ENCODE measurements around the gene RELN.

RELN gene

DNA sequence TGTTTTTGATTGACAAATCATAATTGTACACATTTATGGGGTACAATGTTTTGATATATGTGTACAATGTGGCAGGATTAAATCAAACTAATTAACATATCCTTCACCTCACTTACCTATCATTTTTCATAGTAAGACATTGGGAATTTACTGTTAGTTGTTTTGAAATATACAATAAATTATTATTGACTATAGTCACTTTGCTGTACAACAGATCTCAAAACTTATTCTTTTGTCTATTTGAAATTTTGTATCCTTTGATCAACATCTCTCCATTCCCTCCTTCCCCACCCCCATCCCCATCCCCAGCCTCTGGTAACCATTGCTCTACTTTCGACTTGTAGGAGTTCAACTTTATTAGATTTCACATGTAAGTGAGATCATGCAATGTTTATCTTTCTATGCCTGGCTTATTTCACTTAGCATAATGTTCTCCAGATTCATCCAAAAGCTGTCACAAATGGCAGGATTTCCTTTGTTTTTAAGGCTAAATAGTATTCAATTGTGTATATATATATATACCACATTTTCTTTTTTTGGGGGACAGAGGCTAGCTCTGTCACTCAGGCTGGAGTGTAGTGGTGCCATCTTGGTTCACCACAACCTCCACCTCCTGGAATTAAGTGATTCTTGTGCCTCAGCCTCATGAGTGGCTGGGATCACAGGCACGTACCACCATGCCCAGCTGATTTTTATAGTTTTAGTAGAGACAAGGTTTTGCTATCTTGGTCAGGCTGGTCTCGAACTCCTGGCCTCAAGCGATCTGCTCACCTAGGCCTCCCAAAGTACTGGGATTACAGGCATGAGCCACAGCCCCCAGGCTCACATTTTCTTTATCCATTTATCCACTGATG is 520.1 kb downstream of the RELN start:
- no peaks in the 10 kb centered on the region for H3K9me3 ChIP-seq
- H3K36me3 ChIP-seq: no peaks in the 10 kb centered on the region
- H3K27me3 ChIP-seq: peaks cover 37% of the 10 kb centered on the region
- no peak overlapping the region for H3K27ac ChIP-seq
- no peak overlapping the region for H3K4me3 ChIP-seq (ENCODE audit: low read depth in 1 of 2, low read length in 1 of 2)
- no peaks in the 10 kb centered on the region for H3K4me1 ChIP-seq (ENCODE audit: control insufficient read depth in 1 of 2, insufficient read depth in 1 of 2, low read depth in 1 of 2, low read length in 1 of 2)
- TF ChIP-seq, protein P1, sequence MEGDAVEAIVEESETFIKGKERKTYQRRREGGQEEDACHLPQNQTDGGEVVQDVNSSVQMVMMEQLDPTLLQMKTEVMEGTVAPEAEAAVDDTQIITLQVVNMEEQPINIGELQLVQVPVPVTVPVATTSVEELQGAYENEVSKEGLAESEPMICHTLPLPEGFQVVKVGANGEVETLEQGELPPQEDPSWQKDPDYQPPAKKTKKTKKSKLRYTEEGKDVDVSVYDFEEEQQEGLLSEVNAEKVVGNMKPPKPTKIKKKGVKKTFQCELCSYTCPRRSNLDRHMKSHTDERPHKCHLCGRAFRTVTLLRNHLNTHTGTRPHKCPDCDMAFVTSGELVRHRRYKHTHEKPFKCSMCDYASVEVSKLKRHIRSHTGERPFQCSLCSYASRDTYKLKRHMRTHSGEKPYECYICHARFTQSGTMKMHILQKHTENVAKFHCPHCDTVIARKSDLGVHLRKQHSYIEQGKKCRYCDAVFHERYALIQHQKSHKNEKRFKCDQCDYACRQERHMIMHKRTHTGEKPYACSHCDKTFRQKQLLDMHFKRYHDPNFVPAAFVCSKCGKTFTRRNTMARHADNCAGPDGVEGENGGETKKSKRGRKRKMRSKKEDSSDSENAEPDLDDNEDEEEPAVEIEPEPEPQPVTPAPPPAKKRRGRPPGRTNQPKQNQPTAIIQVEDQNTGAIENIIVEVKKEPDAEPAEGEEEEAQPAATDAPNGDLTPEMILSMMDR (IDR thresholded peaks at IDR 0.05): no peak

DNA sequence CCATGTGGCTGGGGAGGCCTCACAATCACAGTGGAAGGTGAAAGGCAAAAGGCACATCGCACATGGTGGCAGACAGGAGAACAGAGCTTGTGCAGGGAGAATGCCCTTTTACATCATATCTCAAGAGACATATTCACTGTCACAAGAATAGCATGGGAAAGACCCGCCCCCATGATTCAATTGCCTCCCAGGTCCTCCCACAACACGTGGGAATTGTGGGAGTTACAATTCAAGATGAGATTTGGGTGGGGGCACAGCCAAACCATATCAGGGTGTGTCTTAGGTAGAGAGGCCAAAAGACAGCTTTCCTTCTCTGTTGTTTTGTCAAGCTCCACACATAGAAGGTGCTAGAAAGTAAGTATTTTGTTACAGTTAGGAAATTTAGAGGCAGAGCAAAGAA is 522.6 kb downstream of the RELN start:
- Histone ChIP-seq H3K4me1 (ENCODE audit: control insufficient read depth in 1 of 2, insufficient read depth in 1 of 2, low read depth in 1 of 2, low read length in 1 of 2) (no peaks in the 10 kb centered on the region), H3K27me3 (peaks cover 15% of the 10 kb centered on the region), H3K4me3 (ENCODE audit: low read depth in 1 of 2, low read length in 1 of 2) (no peak overlapping the region), H3K9me3 (no peaks in the 10 kb centered on the region), H3K27ac (no peak overlapping the region), H3K36me3 (no peaks in the 10 kb centered on the region)
- TF ChIP-seq, protein P1 (IDR thresholded peaks at IDR 0.05): no peak

DNA sequence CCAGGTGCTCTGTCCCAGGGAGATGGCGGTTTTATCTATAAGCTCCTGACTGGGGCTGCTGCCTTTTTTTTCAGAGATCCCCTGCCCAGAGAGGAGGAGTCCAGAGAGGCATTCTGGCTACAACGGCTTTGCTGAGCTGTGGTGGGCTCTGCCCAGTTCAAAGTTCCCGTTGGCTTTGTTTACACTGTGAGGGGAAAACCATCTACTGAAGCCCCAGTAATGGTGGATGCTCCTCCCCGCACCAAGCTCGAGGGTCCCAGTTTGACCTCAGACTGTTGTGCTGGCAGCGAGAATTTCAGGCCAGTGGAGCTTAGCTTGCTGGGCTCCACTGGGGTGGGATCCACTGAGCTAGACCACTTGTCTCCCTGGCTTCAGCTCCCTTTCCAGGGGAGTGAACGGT is 527.1 kb downstream of the RELN start:
- Histone ChIP-seq H3K4me1 (ENCODE audit: control insufficient read depth in 1 of 2, insufficient read depth in 1 of 2, low read depth in 1 of 2, low read length in 1 of 2) (no peaks in the 10 kb centered on the region), H3K9me3 (no peaks in the 10 kb centered on the region), H3K36me3 (no peaks in the 10 kb centered on the region), H3K4me3 (ENCODE audit: low read depth in 1 of 2, low read length in 1 of 2) (no peak overlapping the region), H3K27me3 (peaks cover 4% of the 10 kb centered on the region), H3K27ac (no peak overlapping the region)
- TF ChIP-seq, protein P1 (IDR thresholded peaks at IDR 0.05): no peak

DNA sequence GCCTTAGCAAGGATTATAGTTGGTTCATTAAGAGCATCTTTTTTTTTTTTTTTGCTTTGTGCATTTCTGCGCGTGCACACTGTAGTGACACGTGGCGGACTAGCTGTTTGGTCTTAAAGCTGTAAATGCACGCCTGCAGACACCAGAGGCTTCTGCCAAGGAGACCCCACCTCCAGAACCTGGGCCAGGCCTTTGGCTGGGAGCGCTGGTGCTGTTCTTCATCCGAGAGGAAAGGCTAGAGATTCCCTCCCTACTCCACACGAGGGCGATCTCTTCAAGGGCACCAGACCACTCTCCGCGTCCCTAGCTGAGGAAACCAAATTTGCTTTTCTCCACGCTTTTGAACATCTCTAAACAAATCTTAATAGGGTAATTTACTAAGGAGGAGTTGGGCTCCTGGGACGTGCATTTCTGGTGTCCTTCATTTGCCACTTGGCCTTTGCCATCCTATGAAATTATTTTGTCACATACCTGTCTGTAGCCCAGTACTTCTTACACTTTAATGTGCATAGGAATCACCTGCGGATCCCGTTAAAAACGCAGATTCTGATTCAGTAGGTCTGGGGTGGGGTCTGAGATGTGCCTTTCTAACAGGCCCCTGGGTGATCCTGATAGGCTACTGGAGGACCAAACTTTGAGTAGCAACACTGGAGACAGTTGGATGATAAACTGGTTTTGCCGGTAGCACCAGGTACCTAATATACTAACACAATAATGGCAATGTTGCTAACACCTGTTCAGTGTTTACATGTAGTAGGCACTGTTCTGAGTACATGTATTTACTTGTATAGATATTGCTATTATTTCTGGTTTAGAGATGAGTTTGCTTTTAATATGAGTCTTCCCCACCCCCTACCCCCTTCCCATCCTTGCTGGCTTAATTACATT is 542.1 kb downstream of the RELN start:
- Histone ChIP-seq H3K9me3 (no peaks in the 10 kb centered on the region), H3K4me3 (ENCODE audit: low read depth in 1 of 2, low read length in 1 of 2) (no peak overlapping the region), H3K27me3 (peaks cover 73% of the 10 kb centered on the region), H3K36me3 (no peaks in the 10 kb centered on the region), H3K4me1 (ENCODE audit: control insufficient read depth in 1 of 2, insufficient read depth in 1 of 2, low read depth in 1 of 2, low read length in 1 of 2) (peaks cover 4 to 10% of the 10 kb centered on the region in 2 experiments), H3K27ac (no peak overlapping the region)
- TF ChIP-seq, protein P1 (IDR thresholded peaks at IDR 0.05): no peak

DNA sequence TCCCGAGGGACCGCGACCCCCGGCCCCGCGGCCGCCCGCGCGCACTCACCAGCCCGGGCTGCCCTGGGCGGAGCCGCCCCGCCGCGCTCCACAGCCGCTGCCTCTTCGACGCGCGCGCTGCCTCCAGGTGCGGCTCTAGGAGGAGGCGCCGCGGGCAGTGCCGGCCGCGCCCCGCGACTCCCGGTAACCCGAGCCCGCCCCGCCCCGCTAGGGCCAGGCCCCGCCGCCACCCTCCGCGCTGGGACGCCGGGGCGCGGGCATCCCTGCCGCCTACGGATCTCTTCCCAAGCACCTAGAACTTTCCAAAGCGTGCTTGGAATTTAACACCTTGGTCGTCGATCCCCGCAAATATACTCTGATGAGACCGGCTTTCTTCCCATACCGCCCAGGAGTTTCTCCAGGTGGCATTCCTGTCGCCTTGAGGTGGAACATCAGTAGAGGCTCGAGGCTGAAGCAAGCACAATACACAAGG is 543.4 kb downstream of the RELN start, which contains the start of gene SLC26A5:
Gene SLC26A5, minus strand, starts transcription at position 159 of the 472 bp plus-strand sequence. CDS start 24,693 bp downstream, outside the sequence.
- no peak within 1 kb of the TSS for H3K4me3 ChIP-seq (ENCODE audit: low read depth in 1 of 2, low read length in 1 of 2)
- no peaks in the 10 kb centered on the region for H3K9me3 ChIP-seq
- H3K27me3 ChIP-seq: peaks cover 86% of the 10 kb centered on the region
- H3K27ac ChIP-seq: no peak within 1 kb of the TSS
- H3K4me1 ChIP-seq (ENCODE audit: control insufficient read depth in 1 of 2, insufficient read depth in 1 of 2, low read depth in 1 of 2, low read length in 1 of 2): peaks cover 4 to 10% of the 10 kb centered on the region in 2 experiments
- H3K36me3 ChIP-seq: no peaks in the 10 kb centered on the region
- TF ChIP-seq, protein P1 (IDR thresholded peaks at IDR 0.05): no peak

Data from neutrophil (primary cell).